ENCODE measurements around the gene BECN2. TPM values are rescaled to one million over a fixed set of nuclear protein-coding genes. Genes with fewer than 3 reads are reported as not detected.

BECN2 gene
- total RNA-seq, 4 donors from 2014 or later, result not detected

DNA sequence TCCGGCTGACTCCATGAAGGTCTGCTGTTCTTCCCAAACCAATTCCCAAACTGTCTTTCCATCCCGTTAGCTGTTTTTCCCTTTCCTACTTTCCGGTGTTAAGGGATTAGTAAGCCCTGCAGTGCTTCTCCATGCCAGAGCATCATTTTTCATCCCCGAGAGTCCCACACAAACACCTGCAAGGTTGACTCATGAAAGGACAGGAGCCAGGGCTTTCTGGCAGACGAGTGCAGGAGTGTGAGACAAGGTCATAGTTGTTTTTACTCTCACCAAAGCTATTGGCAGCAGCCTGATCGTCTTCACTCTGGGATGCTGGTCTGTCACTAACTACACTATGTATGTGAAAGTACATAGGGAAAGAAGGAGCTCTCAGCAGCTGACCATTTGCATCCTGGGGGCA is 10.2 kb upstream of the BECN2 start:
- TF ChIP-seq, protein P1, sequence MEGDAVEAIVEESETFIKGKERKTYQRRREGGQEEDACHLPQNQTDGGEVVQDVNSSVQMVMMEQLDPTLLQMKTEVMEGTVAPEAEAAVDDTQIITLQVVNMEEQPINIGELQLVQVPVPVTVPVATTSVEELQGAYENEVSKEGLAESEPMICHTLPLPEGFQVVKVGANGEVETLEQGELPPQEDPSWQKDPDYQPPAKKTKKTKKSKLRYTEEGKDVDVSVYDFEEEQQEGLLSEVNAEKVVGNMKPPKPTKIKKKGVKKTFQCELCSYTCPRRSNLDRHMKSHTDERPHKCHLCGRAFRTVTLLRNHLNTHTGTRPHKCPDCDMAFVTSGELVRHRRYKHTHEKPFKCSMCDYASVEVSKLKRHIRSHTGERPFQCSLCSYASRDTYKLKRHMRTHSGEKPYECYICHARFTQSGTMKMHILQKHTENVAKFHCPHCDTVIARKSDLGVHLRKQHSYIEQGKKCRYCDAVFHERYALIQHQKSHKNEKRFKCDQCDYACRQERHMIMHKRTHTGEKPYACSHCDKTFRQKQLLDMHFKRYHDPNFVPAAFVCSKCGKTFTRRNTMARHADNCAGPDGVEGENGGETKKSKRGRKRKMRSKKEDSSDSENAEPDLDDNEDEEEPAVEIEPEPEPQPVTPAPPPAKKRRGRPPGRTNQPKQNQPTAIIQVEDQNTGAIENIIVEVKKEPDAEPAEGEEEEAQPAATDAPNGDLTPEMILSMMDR (IDR thresholded peaks at IDR 0.05), result no peak
- DNase-seq (ENCODE audit: low spot score) (no peak), ATAC-seq (ENCODE audit: low FRiP score) (no peak)

DNA sequence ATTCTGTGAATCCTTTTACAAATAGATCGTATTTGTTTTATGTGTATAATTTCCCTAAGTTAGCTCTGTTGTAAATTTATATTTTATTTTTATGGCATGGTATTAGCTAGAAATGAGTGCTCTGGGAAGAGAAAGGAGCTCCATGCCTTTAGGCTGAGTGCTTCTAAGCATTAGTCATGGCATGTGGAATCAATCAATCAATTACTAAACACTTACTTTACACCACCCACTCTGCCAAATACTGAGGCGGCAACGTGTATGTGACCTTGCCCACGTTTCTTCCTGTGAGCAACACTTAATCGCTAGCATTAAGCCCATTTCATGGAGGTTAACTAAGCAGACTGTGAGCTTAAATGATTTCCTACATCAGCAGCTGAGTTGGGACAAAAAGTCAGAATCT is 7.2 kb upstream of the BECN2 start:
- TF ChIP-seq, protein P1 (IDR thresholded peaks at IDR 0.05), result no peak
- no peak for DNase-seq (ENCODE audit: low spot score)
- no peak for ATAC-seq (ENCODE audit: low FRiP score)

DNA sequence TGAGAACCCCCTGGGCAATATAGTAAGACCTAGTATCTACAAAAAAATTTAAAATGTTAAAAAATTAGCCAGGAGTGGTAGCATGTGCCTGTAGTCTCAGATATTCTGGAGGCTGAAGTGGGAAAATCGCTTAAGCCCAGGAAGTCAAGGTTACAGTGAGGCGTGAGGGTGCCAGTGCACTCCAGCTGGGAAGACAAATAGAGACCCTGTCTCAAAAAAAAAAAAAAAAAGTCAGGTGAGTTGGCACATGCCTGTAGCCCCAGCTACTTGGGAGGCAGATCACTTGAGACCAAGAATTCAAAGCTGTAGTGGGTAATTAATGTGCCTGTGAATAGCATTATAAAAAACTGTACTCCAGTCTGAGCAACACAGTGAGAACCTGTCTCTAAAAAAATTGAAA is 4.6 kb downstream of the BECN2 start:
- no peak for DNase-seq (ENCODE audit: low spot score)
- no peak for ATAC-seq (ENCODE audit: low FRiP score)
- TF ChIP-seq, protein P1 (IDR thresholded peaks at IDR 0.05), result no peak

DNA sequence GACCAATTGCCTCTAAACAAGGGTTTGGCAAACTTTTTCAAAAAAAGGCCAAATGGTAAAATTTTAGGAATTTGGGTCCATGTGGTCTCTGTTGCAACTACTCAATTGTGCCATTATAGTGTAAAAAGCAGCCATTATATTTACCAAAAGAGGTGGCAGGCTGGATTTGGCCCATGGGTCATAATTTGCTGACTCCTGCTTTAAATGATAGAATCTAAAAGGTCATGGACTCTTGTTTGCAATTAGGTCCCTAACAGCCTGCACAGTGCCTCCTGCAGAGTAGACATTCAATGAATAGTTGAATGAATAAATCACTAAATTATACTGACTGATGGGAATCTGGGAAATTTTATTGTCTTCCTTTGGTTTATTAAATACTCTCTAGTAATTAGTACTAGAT is 6.2 kb downstream of the BECN2 start:
- DNase-seq (ENCODE audit: low spot score), result no peak
- no peak for ATAC-seq (ENCODE audit: low FRiP score)
- TF ChIP-seq, protein P1 (IDR thresholded peaks at IDR 0.05), result no peak

DNA sequence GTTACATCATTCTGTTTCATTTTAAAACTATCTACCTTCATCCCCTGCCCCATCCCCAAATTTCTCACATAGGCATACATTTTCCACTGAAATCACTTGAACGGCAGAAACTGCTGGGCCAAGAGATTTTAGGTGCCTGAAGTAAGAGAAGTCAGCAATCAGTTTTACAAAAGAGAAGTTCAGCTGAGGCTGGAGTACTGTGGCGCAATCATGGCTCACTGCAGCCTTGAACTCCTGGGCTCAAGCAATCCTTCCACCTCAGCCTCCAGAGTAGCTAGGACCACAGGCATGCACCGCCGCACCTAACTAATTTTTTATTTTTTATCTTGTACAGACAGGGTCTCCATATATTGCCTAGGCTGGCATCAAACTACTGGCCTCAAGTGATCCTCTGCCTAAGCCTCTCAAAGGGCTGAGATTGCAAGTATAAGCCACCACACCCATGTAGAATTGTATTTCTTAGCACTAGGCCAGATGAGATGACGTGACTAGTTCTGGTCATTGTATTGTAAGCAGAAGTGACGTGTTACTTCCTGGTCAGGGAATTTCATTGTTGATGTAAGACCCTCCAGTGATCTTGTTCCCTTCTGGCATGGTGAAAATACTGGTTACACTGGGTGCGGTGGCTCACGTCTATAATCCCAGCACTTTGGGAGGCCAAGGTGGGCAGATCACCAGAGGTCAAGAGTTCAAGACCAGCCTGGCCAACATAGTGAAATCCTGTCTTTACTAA is 7.1 kb downstream of the BECN2 start:
- DNase-seq (ENCODE audit: low spot score) (no peak), ATAC-seq (ENCODE audit: low FRiP score) (peak; percentile 48)
- TF ChIP-seq, protein P1 (IDR thresholded peaks at IDR 0.05), result no peak

DNA sequence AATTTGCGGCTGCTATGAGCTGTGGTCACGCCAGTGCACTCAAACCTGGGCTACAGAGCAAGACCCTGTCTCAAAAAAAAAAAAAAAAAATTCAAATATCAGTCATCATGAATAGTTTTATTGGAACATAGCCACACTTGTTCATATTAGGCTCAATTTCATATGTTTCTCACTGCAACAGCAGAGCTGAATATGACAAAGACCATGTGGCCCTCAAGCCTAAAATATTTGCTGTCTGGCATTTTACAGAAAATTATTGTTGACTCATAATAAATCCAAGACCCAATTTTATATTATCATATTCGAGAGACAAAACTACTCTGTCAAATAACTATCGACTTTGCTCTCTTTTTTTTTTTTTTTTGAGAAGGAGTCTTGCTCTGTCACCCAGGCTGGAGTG is 11.0 kb downstream of the BECN2 start:
- DNase-seq (ENCODE audit: low spot score) (no peak), ATAC-seq (ENCODE audit: low FRiP score) (no peak)
- TF ChIP-seq, protein P1 (IDR thresholded peaks at IDR 0.05), result no peak

DNA sequence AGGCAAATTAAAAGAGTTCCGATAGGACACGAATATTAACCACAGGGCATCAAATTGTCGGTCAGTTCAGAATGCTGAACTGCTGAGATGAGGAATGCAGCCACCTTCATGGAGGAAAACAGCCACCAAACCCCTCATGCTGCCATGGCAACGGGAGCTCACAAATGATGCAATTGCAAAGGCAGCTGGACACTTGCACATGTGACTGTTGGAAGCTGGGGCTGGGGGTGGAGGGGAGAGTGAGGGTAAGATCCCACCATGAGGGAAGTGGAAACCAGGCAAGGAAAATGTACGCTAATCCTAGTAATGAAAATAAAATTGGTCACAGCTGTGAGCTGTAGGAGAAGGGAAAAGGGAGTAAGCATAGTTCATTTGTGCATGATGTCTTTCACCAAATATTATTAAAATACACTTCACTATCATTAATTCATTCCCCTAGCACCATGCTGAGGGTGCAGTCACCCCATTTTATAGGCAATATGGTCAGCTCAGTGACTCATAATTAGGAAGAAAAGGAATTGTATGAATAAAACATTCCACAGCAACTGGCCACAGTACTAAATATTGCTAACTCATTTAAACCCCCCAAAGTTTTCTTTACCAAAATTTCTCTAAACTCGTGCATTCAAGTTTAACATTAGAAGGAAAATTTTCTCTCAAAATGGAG is 15.3 kb downstream of the BECN2 start:
- ATAC-seq (ENCODE audit: low FRiP score) (no peak), DNase-seq (ENCODE audit: low spot score) (no peak)
- TF ChIP-seq, protein P1 (IDR thresholded peaks at IDR 0.05), result no peak
